OCI-LY3 (cell line): ENCODE data around the gene BHLHE23.

ENCODE experiments used
- H2AFZ ChIP-seq: fragments of 200-600, 300-600 bp; shearing (Covaris generic); 2 replicates; pipeline ENCODE4 v1.6.0; 2014; ENCODE audit warnings: antibody characterized with exemption, low read depth, low read length
- H3K27ac ChIP-seq: fragments of 200-600, 300-600 bp; sonication (generic); 2 replicates; pipeline ENCODE4 v1.5.1; 2014; ENCODE audit warnings: mild to moderate bottlenecking, low read length, moderate library complexity, mixed read lengths
- H3K27me3 ChIP-seq: fragments of 200-600, 300-600 bp; sonication (generic); 2 replicates; pipeline ENCODE4 v1.6.1; 2014; ENCODE audit warnings: low read depth, low read length, mixed read lengths
- H3K36me3 ChIP-seq: fragments of 200-600, 300-600 bp; sonication (generic); replicated peaks from 2 replicates; pipeline ENCODE3; 2014; ENCODE audit warnings: low read depth, low read length, mixed read lengths
- H3K4me1 ChIP-seq: fragments of 300-600, 200-600 bp; sonication (generic); 2 replicates; pipeline ENCODE4 v1.6.1; 2014; ENCODE audit warnings: low read length, mixed read lengths
- H3K4me2 ChIP-seq: fragments of 200-600, 300-600 bp; sonication (generic); 2 replicates; pipeline ENCODE4 v1.6.1; 2014; ENCODE audit warnings: low read length, mixed read lengths
- H3K4me3 ChIP-seq: fragments of 300-600, 200-600 bp; sonication (generic); 2 replicates; pipeline ENCODE4 v1.5.1; 2014; ENCODE audit warnings: antibody characterized with exemption, mild to moderate bottlenecking, low read length, moderate library complexity
- H3K79me2 ChIP-seq: fragments of 300-600, 200-600 bp; shearing (Covaris generic); 2 replicates; pipeline ENCODE4 v1.6.1; 2014; ENCODE audit warnings: mild to moderate bottlenecking, low read length, mixed read lengths
- H3K9ac ChIP-seq: fragments of 300-600, 200-600 bp; shearing (Covaris generic); 2 replicates; pipeline ENCODE4 v1.6.0; 2014; ENCODE audit warnings: mild to moderate bottlenecking, low read length, moderate library complexity
- H3K9me3 ChIP-seq: fragments of 200-600, 300-600 bp; shearing (Covaris generic); 2 replicates; pipeline ENCODE4 v1.6.1; 2014; ENCODE audit warnings: low read length, mixed read lengths; ENCODE audit not compliant: insufficient read depth
- H4K20me1 ChIP-seq: fragments of 200-600, 300-600 bp; sonication (generic); 2 replicates; pipeline ENCODE4 v1.6.1; 2016; ENCODE audit warnings: low read length, mixed read lengths; ENCODE audit not compliant: insufficient read depth
- EZH2phosphoT487 ChIP-seq: fragments of 200-600 bp; shearing (Covaris generic); IDR thresholded peaks from 2 replicates; pipeline ENCODE4 v1.6.1; 2018; ENCODE audit warnings: antibody characterized with exemption, mixed run types, low read depth
- TF ChIP-seq, protein P1 (sequence below): fragments of 200-600, 300-600 bp; sonication (generic); IDR thresholded peaks from 2 replicates; pipeline ENCODE4 v1.5.1; 2014; ENCODE audit warnings: antibody characterized with exemption, low read length, low read depth

The BHLHE23 gene

DNA sequence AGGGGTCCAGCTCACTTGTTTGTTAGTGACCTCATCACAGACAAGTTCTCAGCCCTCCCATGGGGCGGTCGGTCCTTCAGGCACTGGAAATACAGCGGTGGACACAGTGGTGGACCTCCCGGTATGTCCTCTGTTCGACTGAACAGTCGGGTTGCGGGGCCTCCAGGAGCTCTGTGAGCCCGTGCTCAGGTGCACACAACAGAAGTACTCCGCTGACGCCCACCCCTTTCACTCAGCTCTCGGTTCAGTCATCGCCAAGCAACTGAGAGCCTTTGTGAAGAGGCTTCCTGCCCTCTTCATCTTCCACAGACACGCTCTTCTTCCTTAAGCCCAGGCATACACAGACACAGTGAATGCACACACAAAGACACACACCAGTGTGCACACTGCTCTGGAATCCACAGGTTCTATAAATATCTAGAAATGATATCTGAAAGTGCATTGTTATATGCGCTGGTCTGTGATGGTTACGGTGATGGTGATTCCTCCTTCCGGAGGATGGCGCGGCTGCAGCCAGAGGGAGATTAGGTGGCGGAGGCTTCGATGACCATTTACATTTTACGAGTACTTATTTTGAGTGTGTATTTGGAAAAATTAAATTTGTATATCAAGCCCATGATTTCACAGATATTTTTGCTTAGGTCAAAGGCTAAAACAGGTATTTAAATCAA lies 46.8 kb upstream of the BHLHE23 start:
- H3K27me3 ChIP-seq: peaks cover 8% of the 10 kb centered on the region; the same call in 1 of the 2 replicates
- H3K9me3 ChIP-seq: peaks cover 7% of the 10 kb centered on the region
- H3K9ac ChIP-seq: no peak overlapping the region
- no peak overlapping the region for H3K4me3 ChIP-seq
- no peaks in the 10 kb centered on the region for H3K79me2 ChIP-seq
- H3K4me2 ChIP-seq: no peak overlapping the region
- no peak for TF ChIP-seq EZH2phosphoT487
- TF ChIP-seq, protein P1, sequence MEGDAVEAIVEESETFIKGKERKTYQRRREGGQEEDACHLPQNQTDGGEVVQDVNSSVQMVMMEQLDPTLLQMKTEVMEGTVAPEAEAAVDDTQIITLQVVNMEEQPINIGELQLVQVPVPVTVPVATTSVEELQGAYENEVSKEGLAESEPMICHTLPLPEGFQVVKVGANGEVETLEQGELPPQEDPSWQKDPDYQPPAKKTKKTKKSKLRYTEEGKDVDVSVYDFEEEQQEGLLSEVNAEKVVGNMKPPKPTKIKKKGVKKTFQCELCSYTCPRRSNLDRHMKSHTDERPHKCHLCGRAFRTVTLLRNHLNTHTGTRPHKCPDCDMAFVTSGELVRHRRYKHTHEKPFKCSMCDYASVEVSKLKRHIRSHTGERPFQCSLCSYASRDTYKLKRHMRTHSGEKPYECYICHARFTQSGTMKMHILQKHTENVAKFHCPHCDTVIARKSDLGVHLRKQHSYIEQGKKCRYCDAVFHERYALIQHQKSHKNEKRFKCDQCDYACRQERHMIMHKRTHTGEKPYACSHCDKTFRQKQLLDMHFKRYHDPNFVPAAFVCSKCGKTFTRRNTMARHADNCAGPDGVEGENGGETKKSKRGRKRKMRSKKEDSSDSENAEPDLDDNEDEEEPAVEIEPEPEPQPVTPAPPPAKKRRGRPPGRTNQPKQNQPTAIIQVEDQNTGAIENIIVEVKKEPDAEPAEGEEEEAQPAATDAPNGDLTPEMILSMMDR: no peak
- H3K4me1 ChIP-seq: no peaks in the 10 kb centered on the region
- no peak overlapping the region for H3K27ac ChIP-seq
- H4K20me1 ChIP-seq: no peaks in the 10 kb centered on the region
- H2AFZ ChIP-seq: no peak overlapping the region
- H3K36me3 ChIP-seq: no peaks in the 10 kb centered on the region

DNA sequence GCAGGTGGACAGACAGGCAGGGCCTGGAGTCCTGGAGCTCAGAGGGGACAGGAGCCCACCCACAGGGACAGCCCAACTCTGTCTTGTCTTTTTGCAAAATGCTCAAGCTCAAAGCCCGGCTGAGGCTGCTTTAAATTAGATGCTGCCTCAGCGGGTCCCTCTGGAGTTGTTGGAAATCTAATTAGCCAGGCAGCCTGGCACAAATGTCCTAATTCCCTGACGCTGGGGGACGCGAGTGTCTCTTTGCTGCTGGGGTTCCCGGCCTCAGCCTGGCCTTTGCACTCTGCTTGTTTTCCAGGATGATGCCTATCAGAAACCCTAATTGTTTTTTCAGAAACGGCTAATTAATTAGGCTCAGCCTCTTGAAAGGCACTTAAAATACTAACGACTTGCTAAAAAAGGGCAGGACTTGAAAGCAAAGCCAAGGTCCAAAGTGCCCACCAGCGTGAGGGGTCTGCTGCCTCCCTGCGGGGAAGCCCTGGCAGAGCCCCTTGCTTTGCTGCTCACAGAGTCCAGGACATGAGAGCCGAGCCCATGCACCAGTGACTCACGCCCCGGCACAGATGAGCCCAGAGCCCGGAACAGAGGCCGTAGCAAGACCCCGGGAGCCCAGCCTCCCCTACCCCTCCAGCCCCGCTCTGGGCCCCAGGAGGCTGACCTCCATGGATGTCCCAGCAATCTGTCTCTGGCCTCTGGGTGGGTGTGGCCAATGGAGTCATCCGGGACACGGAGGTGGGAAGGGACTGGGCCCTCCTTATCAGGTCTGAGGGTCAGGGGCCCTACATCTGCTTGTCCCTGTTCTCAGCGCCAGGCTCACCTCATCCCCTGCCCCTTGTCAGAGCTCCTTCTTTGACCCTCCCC lies 46.0 kb upstream of the BHLHE23 start:
- H3K4me1 ChIP-seq: no peaks in the 10 kb centered on the region
- no peaks in the 10 kb centered on the region for H3K36me3 ChIP-seq
- H3K4me2 ChIP-seq: no peak overlapping the region
- no peak overlapping the region for H3K27ac ChIP-seq
- no peak overlapping the region for H2AFZ ChIP-seq
- H3K4me3 ChIP-seq: no peak overlapping the region
- no peak overlapping the region for H3K9ac ChIP-seq
- H3K27me3 ChIP-seq: peaks cover 8% of the 10 kb centered on the region; the same call in 1 of the 2 replicates
- no peak for TF ChIP-seq EZH2phosphoT487
- TF ChIP-seq, protein P1: no peak
- H3K79me2 ChIP-seq: no peaks in the 10 kb centered on the region
- H3K9me3 ChIP-seq: peaks cover 7% of the 10 kb centered on the region
- H4K20me1 ChIP-seq: no peaks in the 10 kb centered on the region

DNA sequence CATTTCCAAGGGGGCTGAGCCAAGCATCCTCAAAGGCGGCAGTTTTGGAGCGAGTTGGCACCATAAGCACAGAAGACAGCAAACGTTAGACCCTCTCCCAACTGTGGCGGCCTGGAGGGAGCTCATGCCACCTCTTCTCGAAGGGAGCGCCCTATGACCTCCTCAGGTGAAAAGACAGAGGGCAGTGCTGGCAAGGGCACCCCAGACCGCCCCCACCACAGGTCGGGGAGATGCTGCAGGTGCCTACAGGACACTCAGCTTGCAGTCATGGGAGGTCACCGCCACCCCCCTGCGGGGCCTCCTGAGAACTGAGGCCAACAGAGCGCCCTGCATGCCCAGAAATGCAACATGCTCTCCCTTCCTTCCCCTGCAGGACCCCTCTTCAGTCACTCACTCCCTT lies 45.1 kb upstream of the BHLHE23 start:
- H3K9ac ChIP-seq: no peak overlapping the region
- H3K4me3 ChIP-seq: no peak overlapping the region
- H3K27me3 ChIP-seq: 0 out of 2 replicates have a peak, but pooled peaks cover 2% of the 10 kb centered on the region
- no peaks in the 10 kb centered on the region for H3K36me3 ChIP-seq
- TF ChIP-seq EZH2phosphoT487: no peak
- TF ChIP-seq, protein P1: no peak
- no peak overlapping the region for H2AFZ ChIP-seq
- no peaks in the 10 kb centered on the region for H4K20me1 ChIP-seq
- no peak overlapping the region for H3K27ac ChIP-seq
- no peaks in the 10 kb centered on the region for H3K9me3 ChIP-seq
- no peaks in the 10 kb centered on the region for H3K79me2 ChIP-seq
- H3K4me2 ChIP-seq: no peak overlapping the region
- no peaks in the 10 kb centered on the region for H3K4me1 ChIP-seq

DNA sequence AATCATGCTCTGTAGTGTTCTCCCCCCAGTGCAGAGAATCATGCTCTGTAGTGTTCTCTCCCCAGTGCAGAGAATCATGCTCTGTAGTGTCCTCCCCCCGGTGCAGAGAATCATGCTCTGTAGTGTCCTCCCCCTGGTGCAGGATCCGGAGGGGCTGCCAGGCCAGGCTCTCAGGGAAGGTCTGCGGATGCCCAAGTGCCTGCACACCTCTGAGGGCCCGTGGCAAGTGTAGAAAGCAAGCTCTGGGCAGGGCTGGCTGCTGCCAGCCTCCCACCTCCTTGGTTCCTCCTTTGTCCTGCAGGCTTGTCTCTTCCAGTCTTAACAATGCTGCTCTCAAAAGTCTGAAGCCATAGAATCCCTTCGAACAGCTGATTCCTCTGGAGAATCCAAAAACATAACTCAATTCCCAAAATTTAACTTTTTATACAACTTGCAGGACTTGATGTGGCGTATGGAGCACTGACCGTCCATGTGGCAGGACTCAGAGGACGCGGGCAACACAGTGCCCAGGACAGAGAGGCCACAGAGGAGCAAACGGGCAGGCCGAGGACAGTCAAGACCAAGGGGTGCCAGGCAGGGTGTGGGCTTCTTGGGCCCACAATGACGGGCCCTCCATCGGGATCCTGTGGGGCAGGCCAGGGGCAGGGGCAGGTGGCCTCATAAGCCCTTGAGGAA lies 44.6 kb upstream of the BHLHE23 start:
- Histone ChIP-seq H4K20me1 (no peaks in the 10 kb centered on the region), H3K9ac (no peak overlapping the region), H3K27me3 (0 out of 2 replicates have a peak, but pooled peaks cover 2% of the 10 kb centered on the region), H3K79me2 (no peaks in the 10 kb centered on the region), H3K36me3 (no peaks in the 10 kb centered on the region), H3K4me1 (no peaks in the 10 kb centered on the region), H2AFZ (no peak overlapping the region), H3K9me3 (no peaks in the 10 kb centered on the region), H3K27ac (no peak overlapping the region), H3K4me3 (no peak overlapping the region), H3K4me2 (no peak overlapping the region)
- TF ChIP-seq EZH2phosphoT487: no peak
- TF ChIP-seq, protein P1: no peak
